GM18868 (cell line): ENCODE data around the gene CYFIP1.

ENCODE experiments used
- ATAC-seq: cut with Tn5 transposase; IDR thresholded peaks from one replicate; pipeline ENCODE4 v1.9.1; 2021; ENCODE audit warnings: mild to moderate bottlenecking, moderate library complexity; ENCODE audit not compliant: unreplicated experiment

Gene CYFIP1

DNA sequence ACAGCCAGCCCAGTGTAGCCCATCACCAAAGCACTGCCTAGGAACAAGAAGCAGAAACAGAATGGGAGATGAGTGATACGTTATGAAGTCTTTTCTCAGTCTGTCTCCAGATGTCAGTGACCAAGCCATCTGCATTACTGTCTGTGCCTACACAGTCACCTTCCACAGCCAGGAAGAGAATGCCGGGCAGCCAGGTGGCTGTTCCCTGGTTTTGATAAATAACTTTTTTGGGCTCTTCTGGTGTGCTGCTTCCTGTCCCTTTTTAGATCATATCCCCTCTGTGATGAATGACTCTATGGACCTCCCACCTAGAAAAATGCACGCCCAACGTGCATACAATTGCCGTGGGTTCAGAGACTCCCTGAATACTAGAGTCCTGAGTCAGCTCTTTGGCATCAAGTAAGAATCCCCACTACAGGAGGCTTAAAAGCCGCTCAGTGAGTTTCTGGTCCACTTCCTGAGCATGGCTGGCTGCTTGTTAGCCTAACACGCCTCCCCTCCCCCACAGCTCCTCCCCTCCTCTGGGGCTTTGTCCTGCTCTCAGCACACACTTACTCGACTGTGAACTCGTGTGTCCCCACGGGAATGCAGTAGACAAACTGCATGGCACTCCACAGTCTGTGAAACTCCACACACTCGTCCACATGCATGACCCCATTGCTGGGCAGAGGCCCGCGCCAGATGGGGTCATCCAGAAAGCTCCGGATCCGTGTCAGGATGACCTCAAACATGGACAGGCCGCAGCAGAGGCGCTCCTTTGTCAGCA is 107.0 kb downstream of the CYFIP1 start:
- ATAC-seq, result no peak

DNA sequence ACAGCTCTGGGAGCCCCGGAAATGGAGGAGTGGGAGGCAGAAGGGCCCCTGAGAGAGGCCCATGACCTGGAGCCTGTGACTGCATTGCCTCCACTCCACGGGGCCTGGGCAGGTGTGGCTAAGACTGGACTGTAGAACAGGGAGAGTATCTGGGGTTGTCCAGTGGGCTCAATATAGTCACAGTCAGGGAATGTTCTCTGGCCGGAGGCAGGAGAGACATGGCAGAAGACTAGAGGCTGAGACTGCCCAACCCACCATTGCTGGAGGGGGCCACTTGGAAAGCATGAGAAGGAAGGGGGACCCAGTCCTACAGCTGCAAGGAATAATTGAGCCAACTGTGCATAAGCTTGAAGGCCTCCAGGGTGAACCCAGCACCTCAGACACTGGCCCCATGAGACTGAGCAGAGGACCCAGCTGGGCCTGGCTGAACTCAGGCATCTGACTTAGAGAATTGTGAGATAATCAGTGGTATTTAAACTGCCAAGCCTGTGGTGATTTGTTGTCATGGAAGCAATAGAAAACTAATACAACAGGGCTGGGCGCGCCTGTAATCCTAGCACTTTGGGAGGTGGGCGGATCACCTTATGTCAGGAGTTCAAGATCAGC is 108.6 kb downstream of the CYFIP1 start:
- no peak for ATAC-seq

DNA sequence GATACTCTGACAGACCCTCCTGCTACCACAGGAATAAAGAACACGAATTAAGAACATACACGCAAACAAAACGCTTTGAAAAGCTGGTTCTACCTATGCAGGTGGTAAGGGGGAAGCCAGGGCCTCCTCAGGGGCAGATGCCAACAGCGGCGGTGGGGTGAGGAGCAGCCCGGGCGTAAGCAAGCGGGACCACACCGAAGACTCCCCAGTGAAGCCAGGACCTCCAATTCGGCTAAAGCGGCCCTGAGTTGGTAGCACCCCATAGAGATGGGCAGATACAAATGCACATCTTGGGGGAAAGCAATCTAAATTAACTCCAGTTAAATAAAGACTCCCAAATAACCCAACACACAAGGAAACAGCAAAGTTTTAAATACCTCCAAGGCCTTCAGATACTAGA is 109.3 kb downstream of the CYFIP1 start:
- ATAC-seq, result no peak

DNA sequence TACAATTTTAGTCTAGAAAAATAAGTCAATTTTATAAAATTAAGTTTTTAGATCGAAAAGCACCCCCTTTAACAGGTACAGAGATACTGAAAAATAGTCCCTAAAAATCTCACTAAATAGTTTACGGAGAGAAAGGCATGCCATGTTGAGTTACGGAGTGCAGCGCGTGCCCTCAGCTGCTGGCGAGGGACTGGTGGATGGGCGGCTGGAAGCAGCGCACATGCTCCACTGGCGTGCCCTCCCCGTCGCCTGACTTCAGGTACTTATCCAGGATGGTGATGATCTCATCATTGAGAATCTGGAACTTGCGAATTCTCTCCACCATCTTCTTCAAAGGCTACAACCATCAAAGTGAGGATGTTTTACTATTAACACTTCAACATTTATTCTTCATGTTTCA is 110.3 kb downstream of the CYFIP1 start:
- ATAC-seq, result no peak

DNA sequence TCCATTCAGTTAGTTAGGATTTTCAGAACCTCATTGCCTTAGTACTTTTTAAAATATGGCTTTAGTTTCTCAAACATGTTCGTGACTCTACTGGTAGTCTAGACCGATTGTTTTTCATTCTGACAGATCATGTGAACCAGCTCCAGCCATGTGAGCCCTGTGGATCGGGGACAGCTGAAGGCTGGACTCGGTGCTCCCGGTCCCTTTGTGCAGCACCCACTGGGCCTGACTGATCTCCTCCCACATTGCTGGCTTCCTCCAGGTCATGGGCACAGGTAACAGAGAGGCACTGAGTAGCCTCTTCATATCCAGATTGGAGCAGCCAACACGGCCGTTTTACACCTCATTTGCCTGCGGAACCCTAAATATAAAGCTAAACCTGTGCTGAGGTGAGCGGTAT is 111.2 kb downstream of the CYFIP1 start:
- ATAC-seq, result no peak

DNA sequence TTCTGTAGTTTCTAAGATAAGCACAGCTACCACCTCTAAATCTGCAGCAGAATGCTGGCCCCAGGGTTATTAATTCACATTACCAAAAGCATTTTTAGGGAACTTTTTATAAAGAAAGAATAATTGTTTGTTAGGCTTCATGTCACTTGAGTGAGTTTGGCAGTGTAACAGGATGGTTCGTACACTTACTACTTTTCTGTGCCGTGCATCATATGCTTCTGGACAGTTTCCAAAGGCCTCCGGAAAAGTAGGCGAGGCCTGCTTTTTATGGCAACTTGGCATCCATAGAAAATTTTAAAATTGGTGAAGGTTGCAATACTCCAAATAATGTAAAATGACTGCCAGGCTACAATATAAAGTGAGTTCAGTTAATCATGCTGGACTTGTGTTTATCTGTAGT is 111.7 kb downstream of the CYFIP1 start:
- ATAC-seq, result no peak

DNA sequence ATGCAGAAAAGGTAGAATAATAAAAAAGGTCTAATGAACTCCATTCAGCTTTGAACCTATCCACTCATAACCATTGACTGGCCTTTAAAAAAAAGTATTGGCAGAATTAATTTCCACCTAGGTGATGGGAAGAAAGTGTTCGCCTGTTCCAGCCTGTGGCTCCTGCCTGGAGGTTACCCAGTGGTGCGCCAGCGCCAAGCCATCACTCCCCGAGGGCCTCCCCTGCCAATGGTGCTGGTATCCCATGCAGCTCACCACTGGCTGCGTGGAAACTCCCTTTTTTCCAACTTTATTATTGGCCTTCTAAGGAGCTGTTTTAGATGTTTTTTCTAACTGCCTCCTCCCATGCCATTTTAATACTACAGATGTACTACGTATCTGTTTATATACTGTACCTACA is 112.3 kb downstream of the CYFIP1 start:
- no peak for ATAC-seq

DNA sequence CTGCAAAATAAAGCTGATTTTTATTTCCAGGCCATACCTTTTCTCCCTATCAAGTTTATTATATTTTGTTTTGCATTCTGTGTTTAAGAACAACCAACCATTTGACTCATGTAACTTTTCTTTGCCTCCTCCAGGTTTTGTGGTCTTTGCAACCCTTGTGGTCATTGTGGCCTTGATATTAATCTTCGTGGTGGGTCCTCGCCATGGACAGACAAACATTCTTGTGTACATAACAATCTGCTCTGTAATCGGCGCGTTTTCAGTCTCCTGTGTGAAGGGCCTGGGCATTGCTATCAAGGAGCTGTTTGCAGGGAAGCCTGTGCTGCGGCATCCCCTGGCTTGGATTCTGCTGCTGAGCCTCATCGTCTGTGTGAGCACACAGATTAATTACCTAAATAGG is 114.1 kb downstream of the CYFIP1 start:
- ATAC-seq, result no peak

DNA sequence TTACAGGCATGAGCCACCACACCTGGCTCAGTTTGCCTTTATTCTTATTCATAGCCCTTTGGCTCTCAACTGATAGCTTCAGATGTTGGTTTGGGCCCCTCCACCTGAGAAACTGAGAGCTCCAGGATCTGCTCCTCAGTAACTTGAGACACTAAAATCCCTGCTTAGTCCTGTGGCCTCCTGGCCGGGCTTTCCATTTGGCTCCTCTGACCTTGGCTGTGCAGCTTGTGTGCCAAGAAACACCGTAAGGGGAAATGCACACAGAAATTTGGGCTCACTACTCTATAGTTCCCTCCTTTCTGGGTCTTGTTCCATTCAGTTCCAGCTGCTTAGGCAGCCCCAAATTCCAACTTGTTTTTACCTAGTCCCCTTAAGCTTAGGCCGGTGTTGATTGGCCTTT is 116.8 kb downstream of the CYFIP1 start:
- no peak for ATAC-seq

DNA sequence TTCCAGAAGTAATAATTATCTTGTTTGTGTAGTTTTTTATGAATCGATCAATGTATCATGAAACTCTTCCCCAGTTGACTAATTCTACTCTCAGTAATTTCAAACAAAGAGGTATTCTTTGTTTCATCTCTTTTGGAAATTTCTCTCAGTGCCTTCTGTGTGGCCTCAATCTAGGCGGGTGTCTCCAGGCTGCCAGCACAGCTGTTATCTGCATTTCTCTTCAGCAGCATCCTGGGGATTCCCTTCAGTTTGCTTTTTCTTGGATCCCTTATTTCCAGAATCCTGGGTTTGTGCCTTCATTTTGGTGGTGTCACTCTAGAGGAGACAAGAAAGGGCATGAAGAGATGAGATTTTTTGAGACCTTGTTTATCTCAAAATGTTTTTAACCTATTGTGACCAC is 119.0 kb downstream of the CYFIP1 start:
- no peak for ATAC-seq

DNA sequence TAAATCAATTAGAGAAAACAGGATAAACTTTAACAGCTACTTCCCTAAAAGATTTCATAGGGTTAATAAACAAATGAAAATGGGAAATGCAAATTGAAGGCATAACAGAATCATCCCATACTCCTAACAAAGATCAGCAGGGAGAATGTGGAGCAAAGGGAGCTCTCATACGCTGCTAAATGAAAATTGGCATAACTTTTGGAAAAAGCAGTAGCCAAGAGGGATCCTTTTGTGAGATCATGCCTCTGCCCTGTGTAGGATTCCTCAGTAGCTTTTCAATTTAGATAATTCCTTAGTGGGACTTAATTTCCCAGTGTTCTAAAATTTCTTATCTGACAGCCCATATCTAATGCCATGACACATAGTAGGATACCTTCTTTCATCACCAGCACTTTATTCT is 123.5 kb downstream of the CYFIP1 start:
- no peak for ATAC-seq

DNA sequence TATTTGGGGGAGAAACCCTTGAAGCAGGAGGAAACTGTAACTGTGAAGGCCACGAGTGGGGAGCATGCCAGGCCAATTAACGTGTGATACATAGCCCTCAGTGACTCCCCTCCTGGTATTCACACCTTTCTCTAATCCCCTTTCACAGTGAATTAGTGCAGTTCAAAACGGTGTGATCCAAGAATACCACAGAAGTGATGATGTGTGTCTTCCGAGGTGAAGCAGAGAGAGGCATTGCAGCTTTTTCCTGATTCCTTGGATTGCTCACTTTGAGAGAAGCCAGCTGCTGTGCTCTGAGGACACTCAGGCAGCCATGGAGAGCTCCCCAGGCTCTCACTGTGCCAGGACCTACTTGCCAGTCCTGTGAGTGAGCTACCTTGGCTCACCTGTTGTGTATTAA is 124.4 kb downstream of the CYFIP1 start:
- no peak for ATAC-seq

DNA sequence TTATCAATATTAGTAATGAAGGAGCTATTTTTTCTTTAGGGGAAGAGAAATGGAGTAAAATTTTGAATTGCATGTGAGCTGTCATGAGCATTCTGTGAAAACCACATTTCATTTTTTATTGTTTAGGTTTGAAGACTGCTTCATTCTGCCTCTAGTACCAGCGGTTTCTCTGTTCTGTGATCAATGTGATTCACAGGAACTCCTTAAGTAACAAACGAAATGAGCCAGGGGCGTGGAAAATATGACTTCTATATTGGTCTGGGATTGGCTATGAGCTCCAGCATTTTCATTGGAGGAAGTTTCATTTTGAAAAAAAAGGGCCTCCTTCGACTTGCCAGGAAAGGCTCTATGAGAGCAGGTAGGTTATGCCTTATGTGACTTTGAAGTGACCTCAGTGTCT is 128.7 kb downstream of the CYFIP1 start:
- ATAC-seq, result no peak

DNA sequence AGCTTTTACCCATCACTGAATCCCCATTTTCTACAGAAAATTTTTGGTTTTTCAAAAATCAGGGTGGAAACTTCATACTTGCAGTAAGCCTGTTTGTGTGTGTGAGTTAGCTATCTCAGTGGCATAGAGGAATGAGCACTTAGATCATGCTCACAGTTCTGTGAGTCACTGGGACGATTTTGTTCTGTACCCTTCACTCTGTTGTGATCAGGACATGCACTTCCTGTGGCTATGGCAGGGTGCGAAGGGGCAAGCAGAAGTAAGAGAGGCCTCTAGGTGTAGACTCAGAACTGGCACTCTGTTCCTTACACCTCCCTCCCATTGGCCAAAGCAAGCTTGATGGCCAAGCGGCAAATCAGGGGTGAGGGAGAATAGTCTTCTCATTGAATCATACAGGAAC is 130.1 kb downstream of the CYFIP1 start:
- no peak for ATAC-seq

DNA sequence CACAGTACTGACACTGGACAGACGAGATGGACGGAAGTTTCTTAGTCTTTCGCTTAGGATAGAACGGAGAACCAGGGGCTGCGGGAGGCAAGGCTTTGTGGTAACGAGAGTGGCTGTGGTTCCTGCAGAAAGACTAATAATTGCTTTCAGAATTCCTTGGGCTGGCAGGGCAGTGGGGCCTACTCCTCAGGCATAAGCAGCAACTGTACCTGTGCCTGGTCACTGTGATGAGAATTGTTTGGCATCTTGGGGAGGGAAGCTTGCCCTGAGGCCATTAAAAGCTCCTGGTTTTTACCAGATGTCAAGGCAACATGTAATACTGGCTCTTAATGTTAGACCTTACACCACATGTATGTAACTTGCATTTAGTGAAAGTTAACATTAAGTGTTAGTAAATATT is 134.1 kb downstream of the CYFIP1 start:
- no peak for ATAC-seq

DNA sequence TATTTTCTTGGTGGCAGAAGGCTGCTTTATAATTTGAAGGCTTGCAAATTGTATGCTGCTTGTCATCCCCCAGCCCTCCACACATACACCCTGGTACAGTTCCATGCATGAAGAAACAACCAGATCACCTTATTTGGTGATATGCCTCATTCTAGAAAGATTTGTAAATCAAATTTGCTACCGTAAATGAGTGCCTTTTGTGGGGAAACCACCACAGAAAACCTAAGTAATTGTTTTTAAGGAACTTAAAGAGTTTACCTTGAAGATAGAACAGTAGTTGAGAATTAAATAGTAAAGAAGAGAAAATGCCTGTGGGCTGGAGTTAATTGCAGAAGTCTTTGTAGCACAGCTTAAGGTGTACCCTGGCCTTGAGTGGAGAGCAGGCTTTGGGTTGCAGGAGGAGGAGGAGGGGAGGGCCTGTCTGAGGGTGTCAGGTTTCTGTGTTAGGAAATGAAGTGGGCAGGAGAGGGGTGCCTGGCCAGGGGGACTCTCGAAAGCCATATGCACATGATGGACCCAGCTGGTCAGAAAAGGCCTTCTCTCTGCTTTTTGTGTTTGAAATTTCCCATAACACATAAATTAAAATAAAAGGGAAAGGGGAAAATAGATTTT is 134.8 kb downstream of the CYFIP1 start:
- ATAC-seq, result no peak

DNA sequence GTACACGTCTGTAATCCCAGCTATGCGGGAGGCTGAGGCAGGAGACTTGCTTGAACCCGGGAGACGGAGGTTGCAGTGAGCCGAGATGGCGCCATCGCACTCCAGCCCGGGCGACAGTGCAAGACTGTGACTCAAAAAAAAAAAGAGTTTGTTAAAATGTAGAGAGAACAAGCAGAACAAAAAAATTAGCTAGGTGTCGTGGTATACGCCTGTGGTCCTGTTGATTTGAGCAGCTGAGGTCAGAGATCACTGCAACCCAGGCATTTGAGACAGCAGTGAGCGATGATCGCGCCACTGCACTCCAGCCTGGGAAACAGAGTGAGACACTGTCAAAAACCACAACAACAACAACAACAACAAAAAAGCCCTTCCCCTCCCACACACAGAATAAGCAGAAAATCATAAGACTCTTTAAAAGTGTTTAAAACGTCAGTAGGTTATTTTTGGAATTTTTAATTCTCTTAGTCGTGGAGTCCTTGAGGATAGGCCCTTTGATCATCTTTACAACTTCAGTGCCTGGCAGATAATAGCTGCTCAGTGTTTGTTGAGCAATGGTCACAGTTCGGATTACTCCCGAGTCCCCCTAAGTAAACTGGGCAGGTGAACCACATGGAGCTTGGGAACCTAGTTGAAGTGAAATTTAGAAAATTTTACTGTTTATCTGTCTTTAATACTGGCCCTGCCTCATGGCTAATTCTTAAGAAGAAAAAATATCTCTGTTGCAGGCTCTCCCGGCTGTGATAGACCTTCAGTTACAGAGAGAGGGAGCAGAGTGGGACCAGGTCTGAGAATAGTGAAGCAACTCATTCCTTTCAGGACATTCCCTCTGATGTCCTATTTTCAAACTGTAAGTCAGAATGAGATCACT is 135.5 kb downstream of the CYFIP1 start:
- ATAC-seq, result no peak

DNA sequence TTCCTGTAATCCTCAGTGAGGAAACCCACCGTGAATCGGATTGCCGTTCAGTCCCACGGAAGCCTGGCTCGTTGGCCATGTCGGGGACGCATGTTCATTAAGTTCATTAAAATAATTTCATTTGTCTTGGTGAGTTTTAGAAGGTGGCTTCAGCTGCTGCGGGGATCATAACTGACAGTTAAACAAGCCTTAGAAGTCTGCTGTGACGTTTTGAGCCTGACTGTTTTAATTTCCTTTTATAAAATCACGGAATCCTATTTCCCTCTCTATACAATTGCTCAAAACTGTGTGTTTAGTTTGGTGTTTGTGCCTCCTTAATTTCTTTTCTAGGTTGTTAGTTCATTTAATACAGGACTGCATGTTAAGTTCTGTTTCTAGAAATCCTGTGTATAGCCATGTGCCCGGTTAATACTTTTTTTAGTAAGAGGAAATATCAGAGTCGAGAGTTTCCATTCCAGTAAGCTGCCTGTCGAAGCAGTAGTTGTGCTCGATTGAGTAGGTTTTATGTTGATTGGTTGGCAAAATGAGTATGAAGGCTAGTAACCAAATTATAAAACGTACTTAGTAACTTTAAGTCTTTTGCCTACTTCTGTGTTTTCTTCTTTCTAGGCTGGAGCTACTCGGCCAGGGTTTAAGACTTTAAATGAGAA is 141.0 kb downstream of the CYFIP1 start:
- no peak for ATAC-seq

DNA sequence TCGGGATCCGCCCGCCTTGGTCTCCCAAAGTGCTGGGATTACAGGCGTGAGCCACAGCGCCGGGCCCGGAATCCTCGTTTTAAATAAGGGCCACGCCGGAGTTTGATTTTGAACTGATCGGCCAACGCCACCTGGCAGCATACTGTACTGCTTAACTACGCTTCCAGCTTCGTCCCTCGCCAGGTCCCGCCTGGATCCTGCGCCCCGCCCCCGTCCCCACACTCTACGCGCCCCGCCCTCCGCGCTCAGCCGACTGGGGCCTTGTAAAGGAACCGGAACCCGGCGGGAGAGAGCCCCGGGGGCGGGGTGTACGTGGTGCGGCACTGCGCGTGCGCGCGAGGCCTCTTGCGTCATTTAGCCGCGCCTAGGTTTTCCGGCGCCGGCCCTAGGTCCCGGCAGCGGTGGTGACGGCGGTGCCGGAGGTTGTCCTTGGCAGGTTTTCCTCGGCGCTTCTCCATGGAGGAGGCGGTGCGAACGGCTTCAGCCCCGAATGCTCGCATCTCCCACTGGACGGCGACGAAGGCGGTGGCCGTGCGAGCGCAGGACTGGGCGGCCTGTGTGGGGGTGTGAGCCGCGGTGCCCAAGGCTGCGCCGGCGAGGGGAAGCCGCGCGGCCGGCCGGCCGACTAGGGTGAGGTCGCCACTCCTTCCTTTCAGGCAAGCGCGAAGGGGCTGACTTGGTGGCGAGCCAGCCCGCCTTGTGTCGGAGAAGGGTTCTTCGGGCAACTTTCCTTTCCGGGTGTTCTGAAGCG is 141.7 kb downstream of the CYFIP1 start, which contains the start of gene NIPA2:
Gene NIPA2 (plus strand): TSS at position 375 of the 751 bp plus-strand sequence. CDS start 13,066 bp downstream, outside the sequence.
- ATAC-seq, result peak; percentile 75

DNA sequence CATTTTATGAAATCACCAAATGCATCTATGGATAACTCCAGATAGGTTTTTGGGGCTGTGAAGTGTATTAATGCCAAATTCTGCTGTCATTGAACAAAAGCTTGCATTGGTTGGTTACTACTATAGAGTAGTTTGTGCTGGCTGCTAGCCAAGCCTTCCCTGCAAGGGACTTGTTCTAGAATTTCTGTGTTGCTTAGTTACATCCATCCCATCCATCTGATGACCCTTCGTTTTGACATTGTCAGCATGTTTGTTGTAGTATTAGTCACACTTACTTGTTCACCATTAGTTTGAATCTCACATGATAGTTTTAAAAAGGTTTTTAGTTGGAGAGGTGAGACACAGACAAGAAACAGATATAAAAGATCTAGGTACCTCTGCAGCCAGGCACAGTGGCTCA is 148.7 kb downstream of the CYFIP1 start:
- ATAC-seq, result no peak
